Activated CD8-positive, alpha-beta memory T cell treated with anti-CD3 and anti-CD28 coated beads, Interleukin-2, amount 50 U/mL, for 4 hours (primary cell): ENCODE results near the gene SPATA6L.
"Not testable (repeated sequence)": the region's sequence is repeated elsewhere in the genome, so short reads cannot be mapped to it uniquely, and the experiment has no call there.

Experiments
- DNase-seq: peaks from one replicate; pipeline ENCODE4 v3.0.0-alpha.2; 2020

The SPATA6L gene

DNA sequence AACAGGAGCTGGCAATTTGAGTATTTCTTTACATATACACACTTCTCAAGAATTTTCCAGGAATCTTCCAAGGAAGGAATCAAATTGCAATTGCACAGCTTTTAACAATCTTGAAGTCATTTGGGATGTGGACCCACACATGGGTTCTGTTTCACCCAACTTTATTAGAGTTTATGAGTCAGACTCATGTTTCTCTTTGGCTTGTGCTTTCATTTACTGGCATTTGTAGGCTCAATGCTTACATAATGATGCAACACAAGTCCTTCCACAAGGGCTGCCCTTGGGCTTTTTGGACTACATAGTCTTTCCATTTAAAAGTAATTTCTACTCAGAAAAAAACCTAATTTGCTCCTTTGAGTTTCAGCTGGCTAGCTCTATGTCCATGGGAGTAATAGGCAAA lies 8.5 kb upstream of the SPATA6L start:
- no peak for DNase-seq

DNA sequence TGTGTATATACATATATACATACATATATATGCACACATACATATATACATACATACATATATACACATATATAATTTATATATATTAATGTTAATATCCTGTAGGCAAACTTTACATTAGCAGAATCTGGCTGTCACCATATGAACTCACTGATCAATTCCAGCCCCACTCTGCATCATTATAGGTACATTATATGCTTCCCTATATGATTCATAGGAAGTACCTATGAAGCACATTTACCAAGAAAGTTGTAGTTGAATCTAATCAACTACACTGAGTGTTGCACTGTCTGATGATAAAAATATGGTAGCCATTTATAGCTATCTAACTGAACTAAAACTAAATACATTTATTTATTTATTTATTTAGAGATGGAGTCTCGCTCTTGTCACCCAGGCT lies 5.5 kb upstream of the SPATA6L start:
- no peak for DNase-seq

DNA sequence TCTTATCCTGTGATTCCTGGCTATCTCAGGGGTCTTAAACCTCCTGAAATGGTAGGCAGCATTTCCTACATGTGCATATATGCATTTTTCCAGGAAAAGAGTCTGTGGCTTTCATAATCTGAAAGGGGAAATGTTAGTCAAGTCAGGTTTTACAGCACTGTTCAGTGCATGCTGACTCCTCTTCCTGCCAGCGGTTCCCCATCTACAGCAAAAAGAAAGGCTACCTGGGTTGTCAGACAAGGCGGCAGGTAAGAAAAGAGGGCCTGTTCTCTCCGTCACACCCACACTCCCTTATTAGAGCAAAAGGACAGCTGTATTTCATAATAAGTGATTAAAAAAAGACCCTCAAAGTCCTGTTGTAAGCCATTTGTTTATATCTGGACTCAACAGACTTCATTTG lies 4.3 kb upstream of the SPATA6L start:
- no peak for DNase-seq

DNA sequence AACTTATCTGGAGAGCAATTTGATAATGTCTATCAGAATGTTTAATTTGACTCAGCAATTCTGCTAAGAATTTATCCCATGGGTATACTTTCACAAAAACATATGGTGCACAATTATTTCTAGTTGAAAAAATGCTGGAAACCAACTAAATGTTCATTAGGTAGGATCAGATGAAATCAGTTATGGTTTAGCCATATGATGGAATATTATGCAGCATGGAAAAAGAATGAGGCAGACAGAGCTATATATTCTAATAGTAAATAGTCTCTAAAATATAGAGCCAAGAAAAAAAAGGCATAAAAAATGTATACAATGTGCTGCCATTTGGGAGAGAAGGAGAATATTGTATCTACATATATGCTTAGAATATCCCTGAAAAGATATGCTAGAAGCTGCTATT lies 3.6 kb upstream of the SPATA6L start:
- DNase-seq, result no peak

DNA sequence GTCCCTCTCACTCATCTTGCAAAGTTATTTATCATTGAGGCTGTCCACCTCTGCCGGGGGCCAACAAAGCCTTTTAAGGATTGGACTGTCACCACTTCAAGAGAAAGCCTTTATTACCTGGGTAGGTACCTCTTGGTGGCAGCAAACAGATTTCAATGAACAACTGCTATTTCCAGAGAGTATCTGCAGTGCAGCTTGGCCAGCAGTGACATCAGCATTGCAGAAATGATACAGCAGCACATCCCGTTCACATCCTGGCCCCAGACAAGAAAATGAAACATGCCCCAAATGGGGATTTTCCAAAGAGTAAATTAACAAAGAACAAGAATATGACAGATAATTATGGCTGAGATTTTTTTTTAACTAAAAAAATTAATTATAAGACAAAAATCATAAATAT lies 2.3 kb upstream of the SPATA6L start:
- DNase-seq, result no peak

DNA sequence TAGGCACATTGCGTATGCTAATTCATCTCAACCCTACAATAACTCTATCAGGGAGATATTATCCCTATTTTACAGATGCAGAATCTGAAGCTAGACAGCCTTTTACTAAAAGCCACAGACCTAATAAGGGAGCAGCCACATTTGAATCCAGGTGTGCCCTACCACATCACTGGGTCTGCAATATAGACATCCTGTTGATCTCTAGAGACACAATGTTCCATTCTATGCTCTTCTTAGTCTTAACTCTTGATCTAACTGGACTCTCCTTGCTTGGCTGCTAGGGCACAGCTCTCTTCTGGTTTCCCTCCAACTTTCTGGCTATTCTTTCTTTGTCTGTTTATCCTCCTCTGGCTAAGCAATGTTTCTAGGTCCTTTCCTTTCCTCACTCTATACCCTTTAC lies 1.4 kb upstream of the SPATA6L start:
- no peak for DNase-seq

DNA sequence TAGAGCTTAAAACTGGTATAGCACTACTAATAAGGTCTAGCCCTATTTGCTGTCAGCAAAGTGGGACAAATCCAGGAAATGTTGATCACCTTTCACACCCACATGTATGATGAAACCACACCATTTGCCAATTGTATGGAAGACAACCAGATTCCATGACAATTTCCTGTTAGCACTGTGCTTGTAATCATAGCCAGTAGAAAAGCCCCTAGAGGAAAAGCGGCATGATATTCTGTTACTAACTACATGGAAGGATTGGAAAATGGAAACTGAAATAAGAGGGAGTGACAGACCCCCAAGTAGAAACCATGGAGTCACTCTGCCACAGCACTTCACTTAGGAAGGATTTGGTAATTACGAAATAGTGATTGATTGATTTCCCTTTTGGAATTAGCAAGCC lies 923 bp downstream of the SPATA6L start:
- no peak for DNase-seq

DNA sequence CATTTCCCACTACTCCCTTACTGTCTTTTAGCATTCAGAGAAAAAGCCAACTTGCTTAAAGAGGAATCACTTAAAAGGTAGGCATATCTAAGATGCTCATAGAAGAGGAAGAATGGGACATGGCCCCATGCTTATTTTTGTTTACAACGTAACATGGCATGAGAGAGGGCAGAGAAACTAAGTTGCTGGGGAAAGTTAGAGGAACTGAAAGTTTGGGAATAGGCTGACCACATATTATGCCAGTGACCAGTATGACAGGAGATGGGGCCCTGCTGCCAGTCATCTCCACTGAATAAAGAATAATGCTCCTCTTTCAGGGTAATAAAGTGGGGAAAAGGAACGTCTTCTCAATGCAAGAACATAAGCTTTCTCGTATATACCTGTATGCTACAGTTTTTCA lies 2.3 kb downstream of the SPATA6L start:
- DNase-seq, result no peak

DNA sequence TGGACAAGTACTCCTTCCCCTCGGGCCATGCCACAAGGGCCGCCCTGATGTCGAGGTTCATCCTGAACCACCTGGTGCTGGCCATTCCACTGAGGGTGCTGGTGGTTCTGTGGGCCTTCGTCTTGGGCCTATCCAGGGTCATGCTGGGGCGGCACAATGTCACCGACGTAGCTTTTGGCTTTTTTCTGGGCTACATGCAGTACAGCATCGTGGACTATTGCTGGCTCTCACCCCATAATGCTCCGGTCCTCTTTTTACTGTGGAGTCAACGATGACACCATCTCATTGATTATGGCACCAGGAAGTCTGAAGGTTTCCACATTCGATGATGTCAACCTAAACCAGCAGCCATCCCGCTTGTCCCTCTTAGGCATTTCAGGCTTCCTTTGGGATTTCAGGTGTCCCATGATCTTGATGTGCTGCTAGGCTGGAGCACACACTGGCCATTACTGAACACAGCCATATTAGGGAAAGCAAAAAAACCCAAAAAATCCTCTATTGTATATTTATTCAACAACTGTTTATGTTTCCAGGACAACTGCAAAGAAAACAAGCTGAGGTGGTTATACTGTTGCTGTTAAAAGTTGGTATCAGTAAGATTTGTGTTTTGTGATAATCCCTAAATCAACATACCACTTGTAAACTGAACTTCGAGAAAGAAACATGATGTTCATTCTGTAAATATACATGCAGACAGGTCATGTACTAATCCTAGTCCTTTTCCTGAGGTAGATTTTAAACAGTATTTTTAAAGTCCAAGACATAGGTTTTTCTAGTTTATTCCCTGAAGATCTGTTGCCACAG lies 3.1 kb downstream of the SPATA6L start:
- DNase-seq, result no peak

DNA sequence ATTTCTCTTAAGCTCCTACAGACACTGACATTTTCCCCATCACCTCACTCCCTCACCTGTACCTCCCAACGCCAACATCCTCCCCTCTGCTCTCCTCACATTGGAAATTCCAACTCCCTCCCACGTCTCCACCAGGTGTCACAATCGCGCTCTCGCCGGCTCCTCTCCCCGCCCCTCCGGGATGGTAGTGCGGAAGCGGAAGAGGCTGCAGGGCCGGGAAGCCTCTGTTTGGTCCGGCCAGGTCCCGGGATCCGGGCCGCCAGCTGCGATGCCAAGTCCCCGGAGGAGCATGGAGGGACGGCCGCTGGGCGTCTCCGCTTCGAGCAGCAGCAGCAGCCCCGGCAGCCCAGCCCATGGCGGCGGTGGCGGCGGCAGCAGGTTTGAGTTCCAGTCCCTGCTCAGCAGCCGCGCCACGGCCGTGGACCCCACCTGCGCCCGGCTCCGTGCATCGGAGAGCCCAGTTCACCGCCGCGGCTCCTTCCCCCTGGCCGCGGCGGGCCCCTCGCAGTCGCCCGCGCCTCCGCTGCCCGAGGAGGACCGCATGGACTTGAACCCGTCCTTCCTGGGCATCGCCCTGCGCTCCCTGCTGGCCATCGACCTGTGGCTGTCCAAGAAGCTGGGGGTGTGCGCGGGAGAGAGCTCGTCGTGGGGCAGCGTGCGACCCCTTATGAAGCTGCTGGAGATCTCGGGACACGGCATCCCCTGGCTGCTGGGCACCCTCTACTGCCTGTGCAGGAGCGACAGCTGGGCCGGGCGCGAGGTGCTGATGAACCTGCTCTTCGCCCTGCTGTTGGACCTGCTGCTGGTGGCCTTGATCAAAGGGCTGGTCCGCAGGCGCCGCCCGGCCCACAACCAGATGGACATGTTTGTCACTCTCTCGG lies 3.9 kb downstream of the SPATA6L start, which contains the start of gene PLPP6:
Gene PLPP6, plus strand, starts transcription at position 187 of the 881 bp plus-strand sequence. Its CDS starts 82 bp downstream, at position 269.
- peak; percentile 67 for DNase-seq

DNA sequence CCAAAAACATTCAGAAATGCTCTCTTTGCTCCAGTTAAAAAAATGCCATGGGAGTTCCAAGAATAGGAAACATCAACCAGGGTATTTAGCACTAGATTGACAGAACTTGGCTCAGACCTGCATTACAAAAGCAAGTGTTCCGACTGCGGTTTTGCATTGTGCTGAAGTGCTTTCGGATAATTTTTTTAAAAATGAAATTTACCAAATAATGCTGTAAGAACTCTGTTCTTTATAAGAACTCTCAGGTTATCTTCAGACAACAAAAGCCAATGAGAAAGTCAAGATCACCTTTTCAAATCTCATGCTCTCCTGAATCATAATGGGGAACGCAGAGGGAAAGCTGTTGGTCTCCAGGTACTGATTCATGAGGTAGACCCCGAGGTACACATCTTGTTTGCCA lies 4.7 kb downstream of the SPATA6L start:
- DNase-seq, result no peak

DNA sequence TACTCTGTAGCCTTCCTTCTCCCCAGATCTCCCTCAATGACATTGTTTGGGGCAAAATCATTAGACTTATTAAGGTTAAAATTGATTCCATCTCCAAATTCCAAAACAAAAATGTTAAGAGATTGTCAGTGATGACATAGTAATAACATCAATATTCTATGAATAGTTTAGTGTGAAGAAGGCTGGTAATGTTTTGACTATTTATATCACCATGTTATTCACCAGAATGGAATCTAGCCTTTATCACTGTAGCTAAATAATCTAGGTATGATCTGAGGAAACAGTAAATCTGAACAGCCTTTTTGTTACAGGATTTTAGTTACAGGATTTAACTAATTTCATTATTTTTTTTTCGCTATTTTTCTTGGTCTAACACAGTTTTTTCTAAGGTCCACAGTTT lies 5.1 kb downstream of the SPATA6L start:
- DNase-seq, result no peak

DNA sequence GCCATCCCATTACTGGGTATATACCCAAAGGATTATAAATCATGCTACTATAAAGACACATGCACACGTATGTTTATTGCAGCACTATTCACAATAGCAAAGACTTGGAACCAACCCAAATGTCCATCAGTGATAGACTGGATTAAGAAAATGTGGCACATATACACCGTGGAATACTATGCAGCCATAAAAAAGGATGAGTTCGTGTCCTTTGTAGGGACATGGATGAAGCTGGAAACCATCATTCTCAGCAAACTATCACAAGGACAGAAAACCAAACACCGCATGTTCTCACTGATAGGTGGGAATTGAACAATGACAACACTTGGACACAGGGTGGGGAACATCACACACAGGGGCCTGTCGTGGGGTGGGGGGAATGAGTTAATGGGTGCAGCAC lies 5.6 kb downstream of the SPATA6L start:
- not testable (repeated sequence) for DNase-seq

DNA sequence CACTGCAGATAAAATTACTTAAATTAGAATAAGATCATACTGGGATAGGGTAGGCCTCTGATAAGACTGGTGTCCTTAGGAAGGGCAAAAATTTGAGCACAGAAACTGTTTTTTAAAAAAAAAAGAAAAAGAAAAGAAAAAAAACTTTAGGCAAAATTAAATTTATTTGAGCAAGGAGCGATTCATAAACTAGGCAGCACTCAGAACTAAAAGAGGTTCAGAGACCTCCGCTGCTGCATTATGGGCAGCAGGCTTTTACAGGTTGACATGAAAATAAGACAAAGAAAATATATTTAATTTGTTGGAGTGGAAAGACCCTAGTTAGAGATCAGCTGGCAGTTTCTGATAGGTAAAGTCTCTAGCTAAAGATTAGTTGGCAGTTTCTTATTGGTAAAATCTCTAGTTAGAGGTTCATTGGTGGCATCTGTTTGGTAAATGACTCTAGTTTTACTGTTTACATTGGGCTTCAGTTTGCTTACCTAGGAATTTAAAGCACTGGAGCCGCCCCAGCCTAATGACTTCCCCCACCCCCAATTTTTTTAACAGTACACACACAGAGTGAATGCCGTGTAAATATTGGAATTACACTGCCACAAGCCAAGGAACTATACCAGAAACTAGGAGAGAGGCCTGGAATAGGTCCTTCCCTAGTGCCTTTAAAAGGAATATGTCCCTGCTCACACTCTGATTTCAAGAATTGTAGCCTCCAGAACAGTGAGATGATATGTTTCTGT lies 8.7 kb downstream of the SPATA6L start:
- DNase-seq, result no peak

DNA sequence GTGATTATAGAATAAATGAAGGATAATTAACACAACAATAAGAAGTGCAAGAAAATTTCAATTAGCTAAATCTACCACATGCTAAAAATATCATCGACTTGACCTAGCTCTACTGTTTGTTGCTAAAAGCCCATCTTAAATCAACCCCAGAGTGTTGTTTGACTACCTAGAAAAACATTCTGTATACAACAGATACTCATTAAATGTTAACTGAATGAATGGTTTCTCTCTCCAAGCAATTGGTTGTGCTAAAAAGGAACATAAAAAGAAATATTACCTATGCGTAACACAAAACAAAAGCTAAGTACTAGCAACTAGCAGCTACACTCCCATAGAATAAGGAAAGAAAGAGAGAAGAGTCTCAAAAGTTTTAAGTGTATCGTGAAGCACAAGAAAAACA lies 9.7 kb downstream of the SPATA6L start:
- DNase-seq, result no peak

DNA sequence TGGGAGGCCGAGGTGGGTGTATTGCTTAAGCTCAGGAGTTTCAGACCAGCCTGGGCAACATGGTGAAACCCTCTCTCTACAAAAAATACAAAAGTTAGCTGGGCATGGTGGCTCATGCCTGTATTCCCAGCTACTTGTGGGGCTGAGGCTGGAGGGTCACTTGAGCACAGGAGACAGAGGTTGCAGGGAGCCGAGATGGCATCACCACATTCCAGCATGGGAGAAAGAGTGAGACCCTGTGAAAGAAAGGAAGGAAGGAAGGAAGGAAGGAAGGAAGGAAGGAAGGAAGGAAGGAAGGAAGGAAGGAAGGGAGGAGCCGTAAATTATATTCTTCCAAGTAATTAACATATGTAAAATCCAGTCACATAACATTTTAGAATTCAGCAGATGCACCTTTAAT lies 10.1 kb downstream of the SPATA6L start:
- DNase-seq, result not testable (repeated sequence)

DNA sequence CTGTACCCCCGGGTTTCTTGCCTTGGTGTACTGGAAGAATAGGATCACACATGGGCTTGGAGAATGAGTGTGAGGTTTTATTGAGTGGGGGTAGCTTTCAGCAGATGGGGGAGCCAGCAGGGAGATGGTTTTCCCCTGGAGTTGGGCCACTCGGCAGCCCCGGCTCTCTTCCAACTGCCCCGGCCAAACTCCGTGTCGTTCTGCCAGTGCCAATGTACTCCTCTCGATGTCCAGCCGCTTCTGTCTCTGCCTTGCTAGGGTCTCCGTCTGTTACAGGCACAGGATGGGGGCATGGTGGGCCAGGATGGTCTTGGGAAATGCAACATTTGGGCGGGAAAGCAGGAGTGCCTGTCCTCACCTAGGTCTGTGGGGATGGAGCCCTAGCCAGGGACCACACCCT lies 11.7 kb downstream of the SPATA6L start:
- no peak for DNase-seq

DNA sequence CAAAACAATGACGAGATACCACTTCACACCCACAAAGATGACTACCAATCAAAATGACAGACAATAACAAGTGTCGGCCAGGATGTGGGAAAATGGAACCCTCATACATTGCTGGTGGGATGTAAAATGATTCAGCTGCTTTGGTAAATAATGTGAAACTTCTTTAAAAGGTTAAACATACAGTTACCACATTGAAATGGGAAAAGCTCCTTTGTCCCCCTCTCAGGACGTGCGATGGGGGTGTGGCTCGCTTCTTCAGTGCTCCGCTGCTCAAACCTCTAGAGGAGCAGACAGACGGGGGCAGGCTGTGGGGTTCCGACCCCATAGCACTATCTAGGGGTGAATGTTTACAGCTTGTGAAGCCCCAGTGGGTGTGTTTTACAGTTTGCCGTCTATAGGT lies 12.2 kb downstream of the SPATA6L start:
- DNase-seq, result no peak

DNA sequence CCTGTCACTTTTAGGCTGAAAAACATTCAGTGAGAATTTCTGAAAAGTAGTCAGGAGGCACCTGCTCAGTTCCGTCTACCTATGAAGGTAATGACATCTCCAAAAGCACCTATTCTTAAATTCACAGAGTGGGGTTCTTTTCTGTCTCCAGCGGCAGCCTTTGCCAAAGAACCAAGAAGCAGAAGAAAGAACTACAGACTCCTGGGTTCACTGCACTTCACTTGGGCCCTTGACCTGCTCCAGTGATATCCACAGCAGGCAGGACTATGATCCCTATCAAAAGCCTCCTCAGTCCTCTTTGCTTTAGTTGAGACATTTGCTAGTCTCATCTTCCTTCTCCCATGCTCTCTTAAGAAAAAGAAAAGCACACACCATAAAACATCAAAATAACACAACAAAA lies 23.9 kb downstream of the SPATA6L start:
- DNase-seq, result no peak

DNA sequence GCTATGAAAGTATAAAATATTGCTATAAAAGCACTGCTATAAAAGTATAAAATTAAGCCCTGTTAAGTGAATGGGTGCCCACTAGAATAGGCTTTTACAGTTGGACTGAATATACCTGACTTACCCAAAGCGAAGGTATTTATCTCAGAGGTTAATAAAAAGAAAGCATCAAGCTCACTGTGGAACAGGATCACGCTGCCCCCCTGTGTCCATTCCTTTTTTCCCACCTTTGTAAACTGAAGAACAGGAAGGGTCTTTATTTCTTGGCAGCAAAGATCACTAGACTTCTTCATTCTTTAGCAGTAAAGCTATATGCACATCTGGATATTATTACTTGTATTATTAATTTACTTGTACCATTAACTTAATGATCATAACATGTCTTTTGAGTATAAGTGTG lies 26.3 kb downstream of the SPATA6L start:
- DNase-seq, result peak; percentile 48

DNA sequence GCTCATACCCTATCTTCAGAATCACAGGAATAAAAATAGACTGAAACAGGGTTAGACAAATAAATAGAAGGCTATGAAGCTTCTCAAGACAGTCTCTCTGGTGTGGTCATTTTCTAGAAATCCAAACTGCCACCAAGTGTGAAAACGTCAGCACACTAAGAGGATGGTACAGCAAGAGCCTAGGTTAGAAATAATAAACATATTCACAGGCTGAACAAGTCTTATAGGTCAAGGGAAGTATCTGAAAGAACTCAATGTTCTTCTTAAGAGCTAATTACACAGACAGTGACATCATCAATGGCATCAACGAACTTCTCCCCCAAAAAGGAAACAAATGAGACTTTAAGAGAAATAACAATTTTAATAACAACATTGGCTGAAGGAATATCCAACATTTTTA lies 26.9 kb downstream of the SPATA6L start:
- no peak for DNase-seq

DNA sequence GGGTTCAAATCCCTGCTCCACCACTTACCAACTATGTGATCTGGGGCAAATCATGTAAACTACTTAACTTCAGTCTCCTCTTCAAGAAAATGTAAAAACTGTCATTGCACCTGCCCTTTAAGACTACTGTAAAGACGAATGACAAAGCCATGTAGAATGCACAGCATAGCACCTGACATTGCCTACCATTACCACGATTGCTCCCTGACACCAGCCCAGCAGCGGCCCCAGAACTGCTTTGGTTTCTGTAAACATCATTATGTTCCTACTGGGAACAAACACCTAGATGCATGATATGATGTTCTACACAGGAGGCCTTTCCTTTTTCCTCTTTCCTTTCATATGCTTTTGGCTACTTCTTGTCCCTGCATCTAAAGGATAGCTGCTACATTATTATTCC lies 27.3 kb downstream of the SPATA6L start:
- no peak for DNase-seq

DNA sequence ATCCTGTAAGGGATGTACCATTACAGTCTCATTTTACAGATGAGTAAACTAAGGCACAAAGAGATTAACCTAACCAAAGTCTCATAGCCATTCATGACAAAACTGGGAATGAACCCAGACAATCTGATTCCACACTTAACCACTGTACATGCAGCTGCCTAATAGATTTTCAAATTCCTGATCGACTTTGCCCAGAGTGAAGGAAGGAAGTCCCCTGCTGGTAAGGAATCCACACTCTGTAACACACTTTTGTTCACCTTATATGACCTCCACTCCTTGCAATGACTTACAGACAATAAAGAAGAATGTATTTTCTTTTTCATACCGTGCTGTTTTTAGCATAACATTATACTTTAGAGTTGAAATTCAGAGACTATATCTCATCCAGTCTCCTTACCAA lies 35.4 kb downstream of the SPATA6L start:
- no peak for DNase-seq

DNA sequence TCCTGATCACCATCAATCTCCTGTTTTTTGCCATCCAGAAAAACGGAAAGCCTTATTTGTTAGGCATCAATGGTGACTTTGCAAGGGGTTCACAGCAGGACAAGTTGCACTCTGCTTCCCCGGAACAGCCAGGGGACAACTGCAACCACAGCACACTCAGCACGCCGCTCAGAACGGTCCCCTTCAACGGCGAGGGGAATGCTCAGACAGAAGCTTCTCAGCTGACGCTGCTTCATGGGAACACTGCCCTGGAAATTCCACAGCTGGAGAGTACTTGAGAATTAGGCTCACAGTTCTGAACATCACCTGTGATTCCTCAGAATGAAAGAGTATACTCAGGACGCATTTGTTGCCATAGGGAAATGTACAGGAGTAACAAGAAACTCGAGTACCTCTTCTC lies 44.3 kb downstream of the SPATA6L start:
- DNase-seq, result no peak
